HEK293 (cell line): ENCODE data around the gene ADORA3.

Experiments
- CTCF ChIA-PET: fragments of 350-600 bp; formaldehyde crosslinking; extraction: SDS; loops from one replicate; lab custom pipeline; 2021; ENCODE audit warnings: antibody characterized with exemption; lab: Yijun Ruan, JAX
- POLR2A ChIA-PET: fragments of 300-600 bp; formaldehyde crosslinking; extraction: SDS; loops from one replicate; lab custom pipeline; 2020; ENCODE audit warnings: antibody characterized with exemption, inconsistent platforms; lab: Yijun Ruan, JAX
- H3K27ac ChIP-seq: fragments of 200-500 bp; sonication (Bioruptor generic); 2 replicates; pipeline ENCODE4 v1.5.1; 2014; ENCODE audit warnings: low read depth, low read length, control low read depth, inconsistent platforms; ENCODE audit errors: extremely low read depth
- H3K36me3 ChIP-seq, 2 experiments: fragments of 200-500 bp in 1 of 2; sonication (Bioruptor generic) in 1 of 2; 1 replicate in 1 of 2; 2 replicates in 1 of 2; pipeline ENCODE4 v1.5.1; 2014 to 2017; ENCODE audit warnings: inconsistent platforms in 2 of 2, low read length in 2 of 2; ENCODE audit not compliant: control insufficient read depth in 2 of 2, insufficient read depth in 1 of 2
- H3K4me1 ChIP-seq: fragments of 200-500 bp; sonication (Bioruptor generic); 2 replicates; pipeline ENCODE4 v1.5.1; 2014; ENCODE audit warnings: mild to moderate bottlenecking, low read length, inconsistent platforms; ENCODE audit not compliant: control insufficient read depth, insufficient read depth
- H3K4me3 ChIP-seq: 2 replicates; pipeline ENCODE4 v1.5.1; 2011; ENCODE audit warnings: low read depth, mild to moderate bottlenecking, control low read depth, low read length, moderate library complexity
- H3K9me3 ChIP-seq: fragments of 200-500 bp; sonication (Bioruptor generic); 2 replicates; pipeline ENCODE4 v1.5.1; 2014; ENCODE audit warnings: low read depth, low read length, inconsistent platforms; ENCODE audit not compliant: control insufficient read depth, insufficient read depth
- FEZF1 ChIP-seq: fragments of 450-650 bp; formaldehyde crosslinking; IDR thresholded peaks from 2 replicates; pipeline ENCODE4 v1.5.1; 2016; ENCODE audit warnings: missing biosample characterization, missing genetic modification characterization
- GLIS1 ChIP-seq: fragments of 450-650 bp; formaldehyde crosslinking; IDR thresholded peaks from 2 replicates; pipeline ENCODE4 v1.5.1; 2016; ENCODE audit warnings: missing biosample characterization, missing genetic modification characterization
- HOXD13 ChIP-seq: sonication (generic); formaldehyde crosslinking; IDR thresholded peaks from 2 replicates; pipeline ENCODE4 v1.8.0; 2022; ENCODE audit warnings: missing genetic modification reagents, borderline replicate concordance
- IKZF3 ChIP-seq: fragments of 450-650 bp; IDR thresholded peaks from 2 replicates; pipeline ENCODE4 v1.5.0; 2018; ENCODE audit warnings: missing biosample characterization, mild to moderate bottlenecking, missing genetic modification characterization, moderate library complexity
- MYNN ChIP-seq: fragments of 450-650 bp; formaldehyde crosslinking; IDR thresholded peaks from 2 replicates; pipeline ENCODE4 v1.5.1; 2016; ENCODE audit warnings: missing biosample characterization, missing genetic modification characterization, borderline replicate concordance
- MZF1 ChIP-seq: fragments of 450-650 bp; formaldehyde crosslinking; IDR thresholded peaks from 2 replicates; pipeline ENCODE4 v1.5.1; 2017; ENCODE audit warnings: missing biosample characterization, missing genetic modification characterization, borderline replicate concordance
- OVOL3 ChIP-seq: fragments of 450-650 bp; formaldehyde crosslinking; IDR thresholded peaks from 2 replicates; pipeline ENCODE4 v1.5.1; 2016; ENCODE audit warnings: missing biosample characterization, missing genetic modification characterization
- SP3 ChIP-seq: fragments of 450-650 bp; formaldehyde crosslinking; IDR thresholded peaks from 2 replicates; pipeline ENCODE4 v1.5.1; 2016; ENCODE audit warnings: missing biosample characterization, missing genetic modification characterization
- ZBTB20 ChIP-seq: fragments of 450-650 bp; formaldehyde crosslinking; IDR thresholded peaks from 2 replicates; pipeline ENCODE4 v1.5.1; 2016; ENCODE audit warnings: missing biosample characterization, missing genetic modification characterization
- ZNF138 ChIP-seq: fragments of 450-650 bp; formaldehyde crosslinking; IDR thresholded peaks from 2 replicates; pipeline ENCODE4 v1.5.1; 2016; ENCODE audit warnings: missing biosample characterization, missing genetic modification characterization, borderline replicate concordance
- ZNF169 ChIP-seq: fragments of 450-650 bp; formaldehyde crosslinking; IDR thresholded peaks from 2 replicates; pipeline ENCODE4 v1.5.1; 2016; ENCODE audit warnings: missing biosample characterization, missing genetic modification characterization
- ZNF174 ChIP-seq: fragments of 450-650 bp; formaldehyde crosslinking; IDR thresholded peaks from 2 replicates; pipeline ENCODE4 v1.5.0; 2017; ENCODE audit warnings: missing biosample characterization, mild to moderate bottlenecking, missing genetic modification characterization
- ZNF23 ChIP-seq: fragments of 450-650 bp; formaldehyde crosslinking; IDR thresholded peaks from 2 replicates; pipeline ENCODE4 v1.5.1; 2016; ENCODE audit warnings: missing biosample characterization, missing genetic modification characterization, borderline replicate concordance
- ZNF266 ChIP-seq: fragments of 450-650 bp; formaldehyde crosslinking; IDR thresholded peaks from 2 replicates; pipeline ENCODE4 v1.5.1; 2016; ENCODE audit warnings: missing biosample characterization, missing genetic modification characterization, low read depth
- ZNF274 ChIP-seq, 2 experiments: fragments of 200-500 bp in 1 of 2; fragments of 450-650 bp in 1 of 2; sonication (Bioruptor generic) in 1 of 2; formaldehyde crosslinking in 1 of 2; IDR thresholded peaks; 2 replicates each; pipeline versions ENCODE4 v1.5.1 to v1.6.1; 2014 to 2016; ENCODE audit warnings: borderline replicate concordance in 1 of 2, inconsistent platforms in 1 of 2, low read length in 1 of 2, missing biosample characterization in 1 of 2, missing genetic modification characterization in 1 of 2
- ZNF350 ChIP-seq: fragments of 450-650 bp; formaldehyde crosslinking; IDR thresholded peaks from 2 replicates; pipeline ENCODE4 v1.5.0; 2017; ENCODE audit warnings: missing biosample characterization, mild to moderate bottlenecking, missing genetic modification characterization
- ZNF423 ChIP-seq: fragments of 450-650 bp; formaldehyde crosslinking; IDR thresholded peaks from 2 replicates; pipeline ENCODE4 v1.5.1; 2016; ENCODE audit warnings: missing biosample characterization, missing genetic modification characterization
- ZNF473 ChIP-seq: fragments of 450-650 bp; formaldehyde crosslinking; IDR thresholded peaks from 2 replicates; pipeline ENCODE4 v1.5.1; 2017; ENCODE audit warnings: missing biosample characterization, missing genetic modification characterization
- ZNF654 ChIP-seq: fragments of 450-650 bp; formaldehyde crosslinking; IDR thresholded peaks from 2 replicates; pipeline ENCODE4 v1.5.1; 2016; ENCODE audit warnings: low read depth, missing biosample characterization, missing genetic modification characterization
- ZNF664 ChIP-seq: fragments of 450-650 bp; formaldehyde crosslinking; IDR thresholded peaks from 2 replicates; pipeline ENCODE4 v1.5.1; 2016; ENCODE audit warnings: missing biosample characterization, missing genetic modification characterization
- ZNF701 ChIP-seq: fragments of 450-650 bp; formaldehyde crosslinking; IDR thresholded peaks from 2 replicates; pipeline ENCODE4 v1.5.1; 2016; ENCODE audit warnings: missing biosample characterization, missing genetic modification characterization
- ZNF707 ChIP-seq: fragments of 450-650 bp; formaldehyde crosslinking; IDR thresholded peaks from 2 replicates; pipeline ENCODE4 v1.5.1; 2016; ENCODE audit warnings: missing biosample characterization, missing genetic modification characterization
- ZNF837 ChIP-seq: fragments of 450-650 bp; formaldehyde crosslinking; IDR thresholded peaks from 2 replicates; pipeline ENCODE4 v1.5.1; 2016; ENCODE audit warnings: missing biosample characterization, missing genetic modification characterization
- ZNF843 ChIP-seq: fragments of 450-650 bp; formaldehyde crosslinking; IDR thresholded peaks from 2 replicates; pipeline ENCODE4 v1.5.1; 2016; ENCODE audit warnings: missing biosample characterization, missing genetic modification characterization
- ZXDB ChIP-seq: fragments of 450-650 bp; formaldehyde crosslinking; IDR thresholded peaks from 2 replicates; pipeline ENCODE4 v1.5.1; 2016; ENCODE audit warnings: missing biosample characterization, missing genetic modification characterization
- TF ChIP-seq, protein P1 (sequence below): fragments of 450-650 bp; formaldehyde crosslinking; IDR thresholded peaks from 2 replicates; pipeline ENCODE4 v1.5.1; 2016; ENCODE audit warnings: missing biosample characterization, missing genetic modification characterization
- TF ChIP-seq, protein P2 (sequence below): fragments of 450-650 bp; formaldehyde crosslinking; IDR thresholded peaks from 2 replicates; pipeline ENCODE4 v1.5.1; 2017; ENCODE audit warnings: missing biosample characterization, mild to moderate bottlenecking, missing genetic modification characterization, moderate library complexity
- TF ChIP-seq, protein P3 (sequence below): fragments of 450-650 bp; formaldehyde crosslinking; IDR thresholded peaks from 2 replicates; pipeline ENCODE4 v1.5.1; 2017; ENCODE audit warnings: missing biosample characterization, missing genetic modification characterization
- TF ChIP-seq, protein P4 (sequence below): fragments of 450-650 bp; formaldehyde crosslinking; IDR thresholded peaks from 2 replicates; pipeline ENCODE4 v1.5.1; 2017; ENCODE audit warnings: missing biosample characterization, missing genetic modification characterization

The ADORA3 gene

DNA sequence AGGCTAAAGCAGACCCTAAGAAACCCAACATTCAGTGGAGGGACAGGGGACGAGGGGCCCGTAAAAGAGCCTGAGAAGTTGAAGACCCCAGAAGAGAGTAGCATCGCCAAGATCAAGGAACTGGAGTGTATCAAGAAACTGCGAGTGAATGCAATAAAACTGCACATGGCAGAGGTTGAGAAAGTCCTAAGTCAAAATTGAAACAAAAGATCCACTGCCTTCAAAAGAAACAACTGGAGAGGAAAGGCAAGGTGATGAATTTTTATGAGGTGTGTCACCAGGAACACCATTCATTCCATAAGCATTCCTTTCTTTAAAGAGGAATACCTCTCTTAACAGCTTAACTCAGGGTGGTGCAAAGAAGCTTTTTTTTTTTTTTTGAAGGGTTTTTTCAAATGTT lies 38.3 kb upstream of the ADORA3 start:
- ChIA-PET CTCF (interaction anchor here (0.6 kb wide), 1 partner anchor 173 kb away, joined by 4 read pairs; no protein-coding TSS in a partner anchor), POLR2A (no interaction called here)
- Histone ChIP-seq H3K27ac (no peak overlapping the region), H3K36me3 (no peaks in the 10 kb centered on the region), H3K4me3 (no peak overlapping the region), H3K9me3 (no peaks in the 10 kb centered on the region), H3K4me1 (no peaks in the 10 kb centered on the region)
- TF ChIP-seq ZNF423 (tag by site-specific recombination) (no peak), ZNF266 (tag by site-specific recombination) (no peak), HOXD13 (CRISPR knock-in tag) (no peak), MZF1 (tag by site-specific recombination) (no peak), FEZF1 (tag by site-specific recombination) (no peak), ZNF138 (tag by site-specific recombination) (no peak), ZBTB20 (tag by site-specific recombination) (no peak), ZNF837 (tag by site-specific recombination) (no peak), ZNF174 (tag by site-specific recombination) (no peak), MYNN (tag by site-specific recombination) (no peak), SP3 (no peak), ZNF23 (tag by site-specific recombination) (no peak), ZNF473 (tag by site-specific recombination) (no peak), ZNF169 (tag by site-specific recombination) (no peak), ZNF707 (tag by site-specific recombination) (no peak), ZNF654 (tag by site-specific recombination) (no peak)
- TF ChIP-seq, protein P1, sequence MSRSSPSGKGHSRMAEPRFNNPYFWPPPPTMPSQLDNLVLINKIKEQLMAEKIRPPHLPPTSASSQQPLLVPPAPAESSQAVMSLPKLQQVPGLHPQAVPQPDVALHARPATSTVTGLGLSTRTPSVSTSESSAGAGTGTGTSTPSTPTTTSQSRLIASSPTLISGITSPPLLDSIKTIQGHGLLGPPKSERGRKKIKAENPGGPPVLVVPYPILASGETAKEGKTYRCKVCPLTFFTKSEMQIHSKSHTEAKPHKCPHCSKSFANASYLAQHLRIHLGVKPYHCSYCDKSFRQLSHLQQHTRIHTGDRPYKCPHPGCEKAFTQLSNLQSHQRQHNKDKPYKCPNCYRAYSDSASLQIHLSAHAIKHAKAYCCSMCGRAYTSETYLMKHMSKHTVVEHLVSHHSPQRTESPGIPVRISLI (tag by site-specific recombination): no peak
- TF ChIP-seq, protein P2, sequence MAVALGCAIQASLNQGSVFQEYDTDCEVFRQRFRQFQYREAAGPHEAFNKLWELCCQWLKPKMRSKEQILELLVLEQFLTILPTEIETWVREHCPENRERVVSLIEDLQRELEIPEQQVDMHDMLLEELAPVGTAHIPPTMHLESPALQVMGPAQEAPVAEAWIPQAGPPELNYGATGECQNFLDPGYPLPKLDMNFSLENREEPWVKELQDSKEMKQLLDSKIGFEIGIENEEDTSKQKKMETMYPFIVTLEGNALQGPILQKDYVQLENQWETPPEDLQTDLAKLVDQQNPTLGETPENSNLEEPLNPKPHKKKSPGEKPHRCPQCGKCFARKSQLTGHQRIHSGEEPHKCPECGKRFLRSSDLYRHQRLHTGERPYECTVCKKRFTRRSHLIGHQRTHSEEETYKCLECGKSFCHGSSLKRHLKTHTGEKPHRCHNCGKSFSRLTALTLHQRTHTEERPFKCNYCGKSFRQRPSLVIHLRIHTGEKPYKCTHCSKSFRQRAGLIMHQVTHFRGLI (tag by site-specific recombination): no peak
- TF ChIP-seq, protein P3, sequence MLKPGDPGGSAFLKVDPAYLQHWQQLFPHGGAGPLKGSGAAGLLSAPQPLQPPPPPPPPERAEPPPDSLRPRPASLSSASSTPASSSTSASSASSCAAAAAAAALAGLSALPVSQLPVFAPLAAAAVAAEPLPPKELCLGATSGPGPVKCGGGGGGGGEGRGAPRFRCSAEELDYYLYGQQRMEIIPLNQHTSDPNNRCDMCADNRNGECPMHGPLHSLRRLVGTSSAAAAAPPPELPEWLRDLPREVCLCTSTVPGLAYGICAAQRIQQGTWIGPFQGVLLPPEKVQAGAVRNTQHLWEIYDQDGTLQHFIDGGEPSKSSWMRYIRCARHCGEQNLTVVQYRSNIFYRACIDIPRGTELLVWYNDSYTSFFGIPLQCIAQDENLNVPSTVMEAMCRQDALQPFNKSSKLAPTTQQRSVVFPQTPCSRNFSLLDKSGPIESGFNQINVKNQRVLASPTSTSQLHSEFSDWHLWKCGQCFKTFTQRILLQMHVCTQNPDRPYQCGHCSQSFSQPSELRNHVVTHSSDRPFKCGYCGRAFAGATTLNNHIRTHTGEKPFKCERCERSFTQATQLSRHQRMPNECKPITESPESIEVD: no peak
- TF ChIP-seq, protein P4, sequence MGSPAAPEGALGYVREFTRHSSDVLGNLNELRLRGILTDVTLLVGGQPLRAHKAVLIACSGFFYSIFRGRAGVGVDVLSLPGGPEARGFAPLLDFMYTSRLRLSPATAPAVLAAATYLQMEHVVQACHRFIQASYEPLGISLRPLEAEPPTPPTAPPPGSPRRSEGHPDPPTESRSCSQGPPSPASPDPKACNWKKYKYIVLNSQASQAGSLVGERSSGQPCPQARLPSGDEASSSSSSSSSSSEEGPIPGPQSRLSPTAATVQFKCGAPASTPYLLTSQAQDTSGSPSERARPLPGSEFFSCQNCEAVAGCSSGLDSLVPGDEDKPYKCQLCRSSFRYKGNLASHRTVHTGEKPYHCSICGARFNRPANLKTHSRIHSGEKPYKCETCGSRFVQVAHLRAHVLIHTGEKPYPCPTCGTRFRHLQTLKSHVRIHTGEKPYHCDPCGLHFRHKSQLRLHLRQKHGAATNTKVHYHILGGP (tag by site-specific recombination): no peak

DNA sequence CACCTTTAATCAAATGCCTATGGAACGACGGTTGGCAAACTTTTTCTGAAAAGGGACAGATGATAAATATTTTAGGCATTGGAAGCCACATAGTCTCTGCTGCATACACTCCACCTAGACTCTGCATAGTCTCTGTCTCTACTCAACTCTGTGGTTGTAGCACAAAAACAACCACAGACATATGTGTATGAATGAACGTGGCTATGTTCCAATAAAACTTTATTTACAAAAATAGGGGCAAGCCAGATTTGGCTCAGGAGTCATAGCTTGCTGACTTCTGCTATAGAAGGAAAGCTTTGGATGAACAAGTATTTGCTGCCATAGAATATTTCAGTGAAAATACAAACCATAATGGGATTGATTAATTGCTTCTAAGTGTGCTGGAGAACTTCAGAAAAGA lies 37.5 kb upstream of the ADORA3 start:
- TF ChIP-seq ZNF664 (tag by site-specific recombination) (no peak), GLIS1 (tag by site-specific recombination) (no peak), OVOL3 (tag by site-specific recombination) (no peak), ZNF701 (tag by site-specific recombination) (no peak), ZXDB (tag by site-specific recombination) (no peak), ZNF274 (IDR thresholded peaks at IDR 0.05; ENCODE audit: low read length) (no peak), ZNF274 (tag by site-specific recombination; IDR thresholded peaks at IDR 0.05; ENCODE audit: borderline replicate concordance) (no peak), ZNF843 (no peak), IKZF3 (tag by site-specific recombination) (no peak), ZNF350 (tag by site-specific recombination) (no peak)
- H3K4me1 ChIP-seq: no peaks in the 10 kb centered on the region
- H3K4me3 ChIP-seq: no peak overlapping the region
- H3K27ac ChIP-seq: no peak overlapping the region
- ChIA-PET POLR2A (no interaction called here), CTCF (interaction anchor here (0.6 kb wide), 1 partner anchor 215 kb away, joined by 4 read pairs; no protein-coding TSS in a partner anchor)
- H3K36me3 ChIP-seq: no peaks in the 10 kb centered on the region
- H3K9me3 ChIP-seq: no peaks in the 10 kb centered on the region
